HL-60/S4 treated with retinoic acid at 250 ng/mL for 4 days and 3 days (cell line): ENCODE data around the gene FGF2.
"Not testable (repeated sequence)": the region's sequence is repeated elsewhere in the genome, so short reads cannot be mapped to it uniquely, and the experiment has no call there.

Experiments used
- in situ Hi-C: fragments of 300-500 bp; cut with MboI; formaldehyde crosslinking; loops from 2 replicates; pipeline ENCODE4 v1.7.0; 2022; ENCODE audit warnings: low sequenced_read_pairs

Gene FGF2

DNA sequence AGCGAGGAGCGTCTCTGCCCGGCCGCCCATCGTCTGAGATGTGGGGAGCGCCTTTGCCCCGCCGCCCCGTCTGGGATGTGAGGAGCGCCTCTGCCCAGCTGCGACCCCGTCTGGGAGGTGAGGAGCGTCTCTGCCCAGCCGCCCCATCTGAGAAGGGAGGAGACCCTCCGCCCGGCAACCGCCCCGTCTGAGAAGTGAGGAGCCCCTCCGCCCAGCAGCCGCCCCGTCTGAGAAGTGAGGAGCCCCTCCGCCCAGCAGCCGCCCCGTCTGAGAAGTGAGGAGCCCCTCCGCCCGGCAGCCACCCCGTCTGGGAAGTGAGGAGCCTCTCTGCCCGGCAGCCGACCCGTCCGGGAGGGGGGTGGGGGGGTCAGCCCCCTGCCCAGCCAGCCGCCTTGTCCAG is 14.8 kb upstream of the FGF2 start:
- in situ Hi-C loops: not testable (repeated sequence)

DNA sequence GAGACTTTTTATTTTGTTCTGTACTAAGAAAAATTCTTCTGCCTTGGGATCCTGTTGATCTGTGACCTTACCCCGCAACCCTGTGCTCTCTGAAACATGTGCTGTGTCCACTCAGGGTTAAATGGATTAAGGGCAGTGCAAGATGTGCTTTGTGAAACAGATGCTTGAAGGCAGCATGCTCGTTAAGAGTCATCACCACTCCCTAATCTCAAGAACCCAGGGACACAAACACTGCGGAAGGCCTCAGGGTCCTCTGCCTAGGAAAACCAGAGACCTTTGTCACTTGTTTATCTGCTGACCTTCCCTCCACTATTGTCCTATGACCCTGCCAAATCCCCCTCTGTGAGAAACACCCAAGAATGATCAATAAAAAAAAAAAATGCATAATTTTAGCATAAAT is 13.8 kb upstream of the FGF2 start:
- in situ Hi-C loops: not testable (repeated sequence)

DNA sequence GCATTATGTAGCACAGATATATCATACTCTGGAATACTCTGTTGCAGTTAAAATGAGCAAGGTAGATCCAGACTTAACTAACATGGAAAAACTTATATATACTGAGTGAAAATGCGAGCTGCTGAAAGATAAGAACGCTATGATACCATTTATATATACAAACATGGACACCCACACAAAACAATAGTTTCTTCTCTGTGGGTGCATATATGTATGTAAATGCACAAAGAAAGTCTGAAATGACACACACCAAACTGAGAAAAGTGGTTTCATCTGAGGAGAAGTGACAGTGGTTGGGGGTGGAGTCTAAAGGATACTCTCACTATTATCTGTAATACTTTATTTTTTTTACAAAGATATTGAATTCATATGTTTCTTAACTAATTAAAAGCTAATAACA is 12.2 kb upstream of the FGF2 start:
- in situ Hi-C loops: no loop called here

DNA sequence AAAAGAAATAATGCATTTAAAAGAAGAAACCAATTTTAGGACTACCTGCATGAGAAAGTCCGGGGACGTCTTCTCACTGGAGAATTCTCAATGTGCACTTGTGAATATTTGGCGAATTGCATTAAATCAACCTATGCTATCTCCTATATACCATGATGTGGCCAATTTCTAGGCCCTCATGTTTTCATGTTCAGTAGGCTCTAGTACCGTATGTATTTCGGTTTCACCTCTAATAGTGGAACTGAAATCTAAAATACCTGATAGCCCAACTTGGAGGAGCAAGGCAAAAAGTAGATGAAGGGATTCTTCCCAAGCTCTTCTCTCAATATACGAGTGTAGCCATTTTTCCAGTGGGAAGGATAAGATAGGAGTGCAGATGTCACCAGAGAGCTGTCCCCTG is 11.4 kb upstream of the FGF2 start:
- in situ Hi-C loops: no loop called here

DNA sequence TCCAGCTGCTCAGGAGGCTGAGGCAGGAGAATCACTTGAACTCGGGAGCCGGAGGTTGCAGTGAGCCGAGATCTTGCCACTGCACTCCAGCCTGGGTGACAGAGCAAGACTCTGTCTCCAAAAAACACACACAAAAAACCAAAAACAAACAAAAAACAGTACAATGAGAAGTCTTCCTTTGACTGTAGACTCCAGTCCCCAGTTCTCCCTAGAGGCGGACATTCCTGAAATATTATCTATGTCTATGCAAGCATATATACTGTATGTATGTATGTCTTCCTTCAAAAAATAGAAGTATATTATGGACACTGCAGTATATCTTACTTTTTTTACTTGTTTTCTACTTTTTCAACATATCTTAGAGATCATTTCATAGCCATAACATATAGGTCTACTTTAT is 10.2 kb upstream of the FGF2 start:
- in situ Hi-C loops: no loop called here

DNA sequence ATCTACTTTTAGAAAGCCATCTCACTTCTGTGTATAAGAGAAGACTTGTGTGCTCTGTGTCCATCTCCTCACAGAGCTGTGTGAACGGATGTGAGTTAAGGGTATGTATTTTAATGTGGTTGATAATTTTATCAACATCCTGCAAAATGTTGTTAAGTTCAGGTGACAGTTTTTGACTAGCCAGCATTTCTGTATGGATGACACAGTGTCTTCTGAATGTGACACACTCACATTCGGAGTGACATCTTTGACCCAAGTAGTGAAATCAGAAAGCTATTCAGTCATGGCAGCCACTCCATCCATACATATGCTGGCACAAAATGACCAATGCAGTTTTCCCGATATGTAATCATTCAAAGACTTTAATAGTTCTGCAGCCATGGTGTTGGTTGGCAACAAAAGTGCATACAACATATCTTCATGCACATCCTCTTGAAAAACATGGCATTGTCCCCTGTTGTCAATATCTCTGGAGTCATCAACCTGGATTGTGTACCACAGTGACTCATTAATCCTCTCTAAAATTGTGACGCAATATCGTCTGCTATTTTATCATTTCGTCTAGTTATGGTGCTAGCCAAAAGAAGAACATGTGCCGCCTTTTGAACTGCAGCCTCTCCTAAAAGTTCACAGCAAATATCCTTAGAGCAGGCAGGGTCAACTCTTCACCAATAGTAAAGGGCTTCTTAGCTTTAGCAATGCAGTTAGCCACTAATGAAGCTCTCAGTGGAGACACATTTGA is 6.8 kb upstream of the FGF2 start:
- in situ Hi-C loops: no loop called here

DNA sequence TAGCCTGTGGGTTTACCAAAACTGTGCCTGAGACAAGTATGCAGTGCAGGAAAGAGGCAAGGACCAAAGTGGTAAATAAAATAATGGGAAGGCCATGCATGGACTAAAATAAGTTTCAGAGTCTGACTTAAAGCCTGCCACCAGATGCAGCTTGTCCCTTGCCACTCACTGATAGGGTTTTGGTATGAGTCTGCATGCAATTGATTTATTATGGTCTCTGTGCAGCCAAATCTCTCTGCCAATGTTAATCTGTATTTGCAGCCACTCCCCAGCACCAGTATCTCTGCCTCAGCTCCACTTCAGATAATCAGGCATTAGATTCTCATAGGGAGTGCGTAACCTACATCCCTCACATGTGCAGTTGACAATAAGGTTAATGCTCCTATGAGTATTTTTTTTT is 5.5 kb upstream of the FGF2 start:
- in situ Hi-C loops: no loop called here

DNA sequence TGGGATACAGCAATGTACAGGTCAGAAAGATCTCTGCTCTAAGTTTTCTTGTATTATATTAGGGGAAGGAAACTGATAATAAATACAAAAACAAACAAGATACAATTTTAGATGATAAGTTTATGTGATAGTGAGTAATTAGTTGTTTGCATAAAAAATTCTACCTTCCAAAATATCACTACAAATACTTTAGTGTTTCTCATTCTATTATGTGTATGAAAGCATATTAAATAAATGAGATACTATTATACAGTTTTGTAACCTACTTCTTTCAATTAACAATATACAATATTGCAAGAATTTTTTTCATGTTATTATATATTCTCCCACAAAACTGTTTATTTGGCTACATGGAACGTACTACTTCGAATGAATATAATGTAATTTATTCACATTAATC is 4.2 kb upstream of the FGF2 start:
- in situ Hi-C loops: no loop called here

DNA sequence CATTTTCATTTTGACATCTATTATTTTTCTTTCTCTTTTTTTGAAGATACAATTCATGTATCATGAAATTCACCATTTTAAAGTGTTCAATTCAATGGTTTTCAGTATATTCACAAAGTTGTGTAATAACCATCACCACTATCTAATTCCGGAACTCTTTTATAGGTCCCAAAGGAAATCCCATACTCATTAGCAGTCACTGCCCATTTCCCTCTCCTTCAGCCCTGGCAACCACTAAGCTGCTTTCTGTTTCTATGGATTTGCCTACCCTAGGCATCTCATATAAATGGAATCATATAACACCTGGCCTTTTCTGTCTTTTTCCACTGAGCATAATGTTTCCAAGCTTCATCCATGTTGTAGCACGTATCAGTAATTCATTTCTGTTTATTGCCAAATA is 3.2 kb upstream of the FGF2 start:
- in situ Hi-C loops: no loop called here

DNA sequence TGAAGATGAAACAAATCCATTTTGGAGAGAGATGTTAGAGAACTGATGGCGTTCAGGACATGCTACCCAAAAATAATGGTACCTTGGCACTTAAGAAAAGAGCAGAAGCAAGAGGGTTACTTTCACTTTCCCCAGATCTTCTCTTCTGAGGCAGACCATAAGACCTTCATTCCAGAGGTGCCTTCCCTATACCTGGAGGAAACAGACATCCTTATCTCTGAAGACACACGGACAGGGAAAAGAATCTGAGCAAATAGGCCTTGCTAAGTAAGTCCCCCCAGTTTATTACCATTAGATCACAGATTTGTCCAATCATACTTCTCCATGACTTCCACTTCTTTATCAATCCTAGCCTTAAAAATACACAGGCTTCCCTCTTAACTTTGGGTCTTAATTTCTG is 2.0 kb upstream of the FGF2 start:
- in situ Hi-C loops: no loop called here

DNA sequence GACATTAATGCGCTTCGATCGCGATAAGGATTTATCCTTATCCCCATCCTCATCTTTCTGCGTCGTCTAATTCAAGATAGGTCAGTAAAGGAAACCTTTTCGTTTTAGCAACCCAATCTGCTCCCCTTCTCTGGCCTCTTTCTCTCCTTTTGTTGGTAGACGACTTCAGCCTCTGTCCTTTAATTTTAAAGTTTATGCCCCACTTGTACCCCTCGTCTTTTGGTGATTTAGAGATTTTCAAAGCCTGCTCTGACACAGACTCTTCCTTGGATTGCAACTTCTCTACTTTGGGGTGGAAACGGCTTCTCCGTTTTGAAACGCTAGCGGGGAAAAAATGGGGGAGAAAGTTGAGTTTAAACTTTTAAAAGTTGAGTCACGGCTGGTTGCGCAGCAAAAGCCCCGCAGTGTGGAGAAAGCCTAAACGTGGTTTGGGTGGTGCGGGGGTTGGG is 528 bp upstream of the FGF2 start:
- in situ Hi-C loops: no loop called here

DNA sequence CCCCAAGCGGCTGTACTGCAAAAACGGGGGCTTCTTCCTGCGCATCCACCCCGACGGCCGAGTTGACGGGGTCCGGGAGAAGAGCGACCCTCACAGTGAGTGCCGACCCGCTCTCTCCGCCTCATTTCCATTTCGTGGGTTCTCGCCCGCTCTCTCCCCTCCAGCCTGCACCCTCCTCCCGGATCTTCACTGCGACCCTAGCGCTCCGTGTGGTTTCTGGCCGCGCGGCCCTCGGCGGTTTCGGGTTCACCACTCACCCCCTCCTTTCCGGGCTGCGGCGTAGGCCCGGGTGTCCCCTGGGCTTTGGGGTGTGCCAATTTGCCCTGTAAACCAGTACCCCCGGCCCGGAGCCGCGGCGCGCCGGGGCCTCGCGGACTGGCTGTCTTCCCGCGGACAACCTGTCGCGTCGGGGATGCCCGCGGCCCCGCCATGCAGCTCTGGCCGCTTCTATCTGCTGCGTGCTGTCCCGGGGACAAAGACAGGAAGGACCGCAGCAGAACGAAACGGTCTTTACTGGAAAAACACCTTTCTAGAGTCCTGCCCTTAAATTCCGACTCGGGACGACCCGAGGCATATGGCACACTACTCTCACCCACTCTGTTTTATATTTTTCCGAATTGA is 737 bp downstream of the FGF2 start:
- in situ Hi-C loops: no loop called here

DNA sequence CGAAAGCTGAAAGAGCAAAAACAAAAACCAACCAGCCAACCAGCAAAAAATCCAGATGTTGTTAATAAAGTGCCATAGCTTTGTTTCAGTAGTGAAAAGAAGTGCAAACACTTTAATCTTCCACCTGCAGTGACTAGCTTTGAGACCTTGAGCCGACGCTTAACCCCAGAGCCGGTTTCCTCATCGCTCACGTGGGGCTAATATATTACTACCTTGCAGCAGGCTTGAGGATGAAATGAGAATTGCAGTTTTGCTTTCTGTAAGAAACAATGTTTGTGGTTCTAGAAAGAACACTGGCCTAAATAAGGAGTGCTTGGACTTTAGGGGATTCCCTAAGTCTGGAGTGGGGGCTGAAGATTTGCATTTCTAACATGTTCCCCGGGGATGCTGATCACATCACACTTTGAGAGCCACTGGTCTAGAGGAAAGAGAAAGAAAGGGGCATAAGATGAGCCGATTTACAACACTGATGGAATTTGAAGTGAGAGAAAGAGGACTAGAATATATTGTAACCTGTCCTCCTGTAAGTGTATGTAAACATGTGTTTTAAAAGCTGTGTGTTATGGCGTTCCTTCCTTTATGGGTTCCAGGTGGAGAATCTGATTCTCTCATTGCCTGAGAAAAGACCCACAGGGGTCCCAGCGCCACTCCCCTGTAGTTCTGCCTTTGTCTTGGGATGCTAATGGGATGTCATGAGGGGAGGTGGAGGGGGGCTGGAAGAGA is 1.4 kb downstream of the FGF2 start:
- in situ Hi-C loops: no loop called here

DNA sequence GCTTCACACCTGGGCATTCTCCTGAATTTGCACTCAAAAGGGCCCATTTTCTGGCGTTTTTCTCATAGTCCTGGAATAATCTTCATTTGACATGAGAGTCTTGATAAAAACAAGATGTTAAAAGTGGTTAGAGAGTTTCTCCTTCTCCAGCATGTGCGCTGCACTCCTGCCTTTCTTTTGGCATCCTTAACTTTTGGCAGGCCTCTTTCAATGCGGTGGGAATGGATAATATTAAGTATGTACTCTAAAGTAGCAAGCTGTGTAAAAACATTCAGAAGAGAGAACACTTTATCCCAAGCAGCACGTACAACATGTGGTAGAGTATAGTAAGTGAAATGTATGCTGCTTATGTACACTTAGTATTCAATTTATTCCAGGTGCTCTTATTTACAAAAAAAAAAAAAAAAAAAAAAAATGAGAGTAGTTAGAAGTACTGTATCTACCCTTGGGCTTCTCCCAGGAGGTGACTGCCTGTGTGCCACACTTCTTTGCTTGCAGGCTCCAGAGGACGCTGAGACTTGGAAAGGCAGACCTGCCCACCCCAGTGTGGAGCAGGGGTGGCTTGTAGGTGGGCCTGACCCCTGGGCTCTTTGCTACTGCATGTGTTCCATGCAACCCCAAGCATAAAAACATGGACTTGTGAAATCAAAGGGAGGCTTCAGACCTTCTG is 3.9 kb downstream of the FGF2 start:
- in situ Hi-C loops: no loop called here

DNA sequence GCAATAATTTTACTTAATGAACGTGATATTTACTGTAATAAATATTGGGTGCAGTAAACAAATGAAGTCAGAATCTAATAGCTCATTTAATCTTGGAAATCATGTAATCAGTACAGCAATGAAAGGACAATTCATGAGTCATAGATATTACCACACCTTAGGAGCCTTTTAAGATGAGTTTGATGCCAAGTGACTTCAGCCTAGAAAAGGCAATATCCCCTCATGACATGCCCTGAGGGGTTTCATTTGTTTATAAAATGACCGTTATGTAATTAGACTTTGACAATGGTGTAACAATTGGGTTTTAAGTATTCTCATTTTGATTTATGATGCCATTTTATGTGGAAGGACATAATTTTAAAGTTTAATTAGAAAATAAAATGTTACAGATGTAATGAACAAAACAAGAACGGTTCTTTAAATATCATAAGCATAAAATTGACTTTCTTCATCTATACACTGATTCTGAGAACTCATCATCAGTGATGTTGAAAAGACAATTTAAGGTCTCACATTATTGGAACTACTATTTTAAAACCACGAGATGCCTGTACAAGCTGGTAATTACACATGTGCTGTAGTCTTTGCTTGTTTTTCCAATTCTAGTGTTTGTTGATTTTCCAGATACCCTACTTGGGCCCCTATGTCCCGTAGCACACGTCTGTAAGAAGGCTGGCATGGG is 5.0 kb downstream of the FGF2 start:
- in situ Hi-C loops: no loop called here

DNA sequence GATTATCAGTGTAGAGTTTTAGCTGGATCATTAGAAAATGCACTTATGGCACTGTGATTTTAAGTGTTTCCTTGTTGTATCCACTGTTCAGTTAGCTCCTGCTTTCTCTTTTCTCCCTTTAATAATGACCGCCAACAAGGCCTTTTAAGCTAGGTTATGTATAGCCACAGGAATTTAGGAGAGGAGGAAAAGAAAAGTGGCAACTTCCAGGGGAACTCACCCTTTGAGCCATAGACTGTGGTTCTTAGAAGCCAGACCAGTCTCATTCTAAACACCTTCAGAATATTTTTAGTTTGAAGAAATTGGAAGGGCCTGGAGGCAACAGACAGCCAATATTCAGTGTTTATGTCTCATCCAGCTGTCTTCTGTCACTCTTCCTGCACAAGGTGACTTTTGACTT is 6.1 kb downstream of the FGF2 start:
- in situ Hi-C loops: no loop called here

DNA sequence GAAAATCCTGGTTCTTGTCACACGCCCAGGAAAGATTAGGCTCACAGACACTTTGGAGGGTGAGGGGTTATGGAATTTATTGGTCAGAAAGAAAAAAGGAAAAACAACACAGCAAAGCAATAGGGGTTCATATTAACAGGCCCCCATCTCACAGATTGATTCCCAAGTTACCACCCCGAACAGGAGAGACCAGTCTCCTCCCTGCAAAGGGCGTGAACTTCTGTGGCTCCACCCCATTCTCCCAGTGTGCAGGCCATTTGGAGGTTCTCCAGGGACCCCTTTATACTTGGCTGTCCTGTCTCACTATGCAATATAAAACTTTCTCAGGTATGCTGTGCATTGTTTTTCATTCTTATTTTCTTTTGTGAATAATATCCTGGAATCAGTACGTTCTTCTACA is 7.4 kb downstream of the FGF2 start:
- in situ Hi-C loops: no loop called here

DNA sequence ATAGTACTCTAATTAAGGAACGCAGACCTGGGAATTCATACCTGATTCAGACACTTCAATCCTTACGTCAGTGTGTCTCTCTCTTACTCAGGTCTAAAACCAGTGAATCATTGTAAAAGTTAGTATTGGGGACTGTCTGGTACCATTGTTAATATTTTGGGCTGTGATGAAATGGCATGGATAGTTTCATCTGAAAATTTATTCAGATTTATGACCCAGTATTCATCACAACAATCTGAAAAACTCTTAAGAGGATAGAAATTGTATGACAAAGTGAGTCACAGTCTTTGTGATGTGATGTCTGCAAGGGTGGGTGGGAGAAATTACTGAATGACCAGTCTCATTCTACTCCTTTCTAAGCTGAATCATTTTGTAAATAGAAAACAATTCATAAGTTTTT is 10.3 kb downstream of the FGF2 start:
- in situ Hi-C loops: no loop called here

DNA sequence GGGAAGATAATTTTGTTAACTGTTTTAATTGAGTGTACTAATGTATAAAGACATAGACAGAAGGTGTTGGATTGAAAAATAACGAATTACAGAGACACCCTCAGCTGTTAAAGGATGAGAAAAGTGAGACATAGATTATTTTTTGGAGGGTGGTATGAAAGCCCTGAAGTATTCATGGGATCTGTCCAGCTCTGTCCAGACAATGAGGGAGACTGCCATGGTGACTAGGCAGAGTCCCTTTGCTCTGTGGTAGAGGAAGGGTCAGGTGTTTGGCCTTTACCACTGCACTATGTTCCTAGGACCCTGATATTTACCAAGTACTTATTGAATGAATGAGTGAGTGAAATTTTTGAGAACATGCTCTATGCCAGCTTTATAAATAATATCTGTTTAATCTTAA is 11.4 kb downstream of the FGF2 start:
- in situ Hi-C loops: no loop called here

DNA sequence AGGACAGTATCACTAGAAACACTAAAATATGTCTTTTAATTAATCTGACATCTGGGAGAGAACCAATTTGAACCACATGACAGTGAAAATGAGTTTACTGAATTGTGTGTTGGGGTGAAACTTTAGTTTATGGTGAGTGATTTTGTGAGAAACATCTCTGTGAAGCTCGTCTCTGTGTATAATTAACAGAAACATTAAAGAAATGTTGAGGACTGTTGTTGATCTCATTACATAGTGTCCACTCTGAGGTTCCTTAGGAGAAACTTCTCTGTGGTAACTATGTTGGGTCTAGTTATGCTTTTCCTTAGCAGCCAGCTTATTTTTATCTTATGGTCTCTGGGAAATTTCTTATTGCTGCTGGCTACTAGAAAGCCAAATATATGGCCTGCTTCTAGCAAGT is 15.8 kb downstream of the FGF2 start:
- in situ Hi-C loops: no loop called here

DNA sequence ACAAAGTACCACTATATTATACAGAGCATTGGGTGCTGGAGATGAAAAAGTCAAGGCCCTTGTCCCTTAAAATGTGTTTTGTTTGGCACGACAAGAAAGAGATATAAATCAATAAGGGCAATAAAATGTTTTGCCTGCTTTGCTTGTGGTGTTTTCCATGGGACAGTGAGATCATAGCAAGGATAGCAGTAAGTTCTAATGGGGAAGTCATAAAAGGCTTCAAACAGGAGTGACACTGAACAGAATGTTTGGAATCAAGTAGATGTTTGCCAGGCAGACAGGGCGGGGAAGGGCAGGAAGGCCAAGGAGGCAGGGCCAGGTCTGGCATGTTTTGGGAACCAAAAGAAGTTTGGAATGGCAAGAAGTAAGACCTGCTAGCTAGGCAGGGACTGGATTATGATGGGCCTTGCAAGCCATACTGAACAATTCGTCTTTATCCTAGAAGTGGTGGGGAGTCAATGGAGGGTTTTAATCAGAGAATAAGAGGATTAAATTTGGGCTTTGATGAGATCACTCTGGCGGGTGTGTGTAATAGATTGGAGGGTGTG is 16.4 kb downstream of the FGF2 start:
- in situ Hi-C loops: no loop called here
